ENCODE results near the gene FOXA3.

The FOXA3 gene

DNA sequence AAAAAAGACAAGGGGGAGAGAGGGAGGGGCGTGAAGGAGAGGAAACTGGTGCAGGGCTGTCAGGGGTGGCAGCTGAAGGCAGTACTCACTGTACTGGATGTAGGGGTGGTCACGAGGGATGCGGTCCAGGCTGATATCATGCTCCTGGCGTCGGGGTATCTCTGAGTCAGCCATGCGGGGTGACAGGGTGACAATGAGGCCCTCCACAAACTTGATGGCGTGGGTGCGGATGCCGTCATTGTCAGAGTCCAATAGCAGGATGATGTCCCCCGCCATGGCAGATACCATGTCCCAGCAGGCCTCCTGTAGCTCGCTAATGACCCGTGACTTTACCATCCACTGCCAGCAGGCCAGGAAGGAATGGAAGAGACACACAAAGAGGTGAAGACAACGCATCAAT, 16.5 kb upstream of the FOXA3 start:
- H3K4me3 ChIP-seq (ENCODE audit: low read length): no peak overlapping the region

DNA sequence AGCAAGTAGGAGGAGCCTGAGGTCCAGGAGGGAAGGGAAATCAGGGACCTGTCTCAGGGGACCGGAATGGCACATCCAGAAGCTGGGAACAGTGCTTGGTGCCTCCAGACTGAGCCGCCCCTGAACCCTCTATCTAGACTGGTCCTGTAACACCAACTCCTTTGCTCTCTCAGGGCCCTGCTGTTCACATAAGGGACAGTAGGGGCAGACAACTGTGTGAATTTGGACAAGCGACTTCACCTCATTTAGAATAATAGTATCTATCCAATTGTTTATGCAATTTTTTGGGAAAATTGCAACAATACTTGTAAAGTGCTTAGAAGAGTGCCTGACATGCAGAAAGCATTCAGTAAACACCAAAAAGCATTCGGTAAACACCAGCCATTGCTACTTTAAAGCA, 15.2 kb upstream of the FOXA3 start:
- Histone ChIP-seq H3K36me3 (ENCODE audit: control insufficient read depth, insufficient read depth, low read length) (peaks cover 12% of the 10 kb centered on the region), H3K9me3 (ENCODE audit: control insufficient read depth, low read length) (no peaks in the 10 kb centered on the region), H3K4me1 (ENCODE audit: control insufficient read depth, insufficient read depth, low read length) (no peaks in the 10 kb centered on the region), H3K4me3 (ENCODE audit: low read length) (no peak overlapping the region), H3K27me3 (ENCODE audit: control insufficient read depth, insufficient read depth, low read length) (no peaks in the 10 kb centered on the region), H3K9ac (ENCODE audit: low read length) (no peak overlapping the region)

More for the DNA sequence above, 16.5 kb upstream of the FOXA3 start:
- Histone ChIP-seq H3K4me1 (ENCODE audit: control insufficient read depth, insufficient read depth, low read length) (no peaks in the 10 kb centered on the region), H3K9ac (ENCODE audit: low read length) (no peak overlapping the region), H3K9me3 (ENCODE audit: control insufficient read depth, low read length) (no peaks in the 10 kb centered on the region), H3K27me3 (ENCODE audit: control insufficient read depth, insufficient read depth, low read length) (no peaks in the 10 kb centered on the region), H3K36me3 (ENCODE audit: control insufficient read depth, insufficient read depth, low read length) (peaks cover 12% of the 10 kb centered on the region)

DNA sequence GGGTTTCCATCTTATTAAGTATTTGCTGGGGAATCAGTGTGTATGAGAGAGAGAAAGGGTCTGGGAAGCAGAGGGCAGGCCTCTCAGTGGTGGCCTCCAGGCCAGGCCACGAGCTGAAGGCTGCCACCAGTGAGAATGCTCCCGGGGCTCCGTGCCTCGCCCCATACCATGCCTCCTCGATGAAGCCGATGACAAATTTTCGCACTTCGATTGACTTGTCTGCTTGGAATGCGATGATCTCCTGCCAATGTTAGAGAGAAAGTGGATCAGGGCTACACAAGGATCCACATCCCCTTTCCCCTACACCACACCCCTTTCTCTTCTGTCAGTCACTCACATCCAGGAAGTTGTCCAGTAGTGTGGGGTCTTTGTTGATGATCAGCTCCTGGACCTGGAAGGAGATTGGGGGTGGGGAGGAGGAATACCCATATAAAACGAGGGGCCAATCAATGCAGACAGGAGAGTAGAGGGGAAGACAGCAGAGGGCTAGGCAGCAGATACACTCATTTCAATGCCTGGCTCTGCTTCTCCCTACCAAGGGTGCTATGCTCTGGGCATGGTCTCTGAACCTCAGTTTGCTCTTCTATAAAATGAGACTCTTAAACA, 11.9 kb upstream of the FOXA3 start:
- Histone ChIP-seq H3K9ac (ENCODE audit: low read length) (no peak overlapping the region), H3K4me3 (ENCODE audit: low read length) (no peak overlapping the region), H3K36me3 (ENCODE audit: control insufficient read depth, insufficient read depth, low read length) (peaks cover 16% of the 10 kb centered on the region), H3K27me3 (ENCODE audit: control insufficient read depth, insufficient read depth, low read length) (no peaks in the 10 kb centered on the region), H3K9me3 (ENCODE audit: control insufficient read depth, low read length) (no peaks in the 10 kb centered on the region), H3K4me1 (ENCODE audit: control insufficient read depth, insufficient read depth, low read length) (no peaks in the 10 kb centered on the region)

DNA sequence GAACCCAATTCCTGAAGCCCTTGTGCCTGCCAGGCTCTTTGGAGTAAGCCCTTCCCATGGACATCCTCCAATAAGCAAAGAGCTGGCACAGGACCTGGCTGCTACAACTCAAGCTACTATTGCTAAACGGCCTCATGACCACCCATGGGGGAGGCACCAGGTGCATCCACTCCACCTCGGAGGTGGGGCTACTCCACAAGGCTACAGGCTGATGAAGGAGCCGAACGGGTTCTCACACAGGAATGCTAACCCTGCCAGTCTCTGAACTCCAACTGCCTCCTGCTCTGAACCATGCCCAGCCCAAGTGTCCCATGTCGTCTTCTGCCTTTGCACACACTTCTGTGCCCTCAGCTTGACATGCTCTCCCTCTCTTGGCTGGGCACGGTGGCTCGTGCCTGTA, 11.1 kb upstream of the FOXA3 start:
- Histone ChIP-seq H3K9me3 (ENCODE audit: control insufficient read depth, low read length) (no peaks in the 10 kb centered on the region), H3K27me3 (ENCODE audit: control insufficient read depth, insufficient read depth, low read length) (no peaks in the 10 kb centered on the region), H3K4me1 (ENCODE audit: control insufficient read depth, insufficient read depth, low read length) (no peaks in the 10 kb centered on the region), H3K36me3 (ENCODE audit: control insufficient read depth, insufficient read depth, low read length) (peaks cover 11% of the 10 kb centered on the region), H3K4me3 (ENCODE audit: low read length) (no peak overlapping the region), H3K9ac (ENCODE audit: low read length) (no peak overlapping the region)

DNA sequence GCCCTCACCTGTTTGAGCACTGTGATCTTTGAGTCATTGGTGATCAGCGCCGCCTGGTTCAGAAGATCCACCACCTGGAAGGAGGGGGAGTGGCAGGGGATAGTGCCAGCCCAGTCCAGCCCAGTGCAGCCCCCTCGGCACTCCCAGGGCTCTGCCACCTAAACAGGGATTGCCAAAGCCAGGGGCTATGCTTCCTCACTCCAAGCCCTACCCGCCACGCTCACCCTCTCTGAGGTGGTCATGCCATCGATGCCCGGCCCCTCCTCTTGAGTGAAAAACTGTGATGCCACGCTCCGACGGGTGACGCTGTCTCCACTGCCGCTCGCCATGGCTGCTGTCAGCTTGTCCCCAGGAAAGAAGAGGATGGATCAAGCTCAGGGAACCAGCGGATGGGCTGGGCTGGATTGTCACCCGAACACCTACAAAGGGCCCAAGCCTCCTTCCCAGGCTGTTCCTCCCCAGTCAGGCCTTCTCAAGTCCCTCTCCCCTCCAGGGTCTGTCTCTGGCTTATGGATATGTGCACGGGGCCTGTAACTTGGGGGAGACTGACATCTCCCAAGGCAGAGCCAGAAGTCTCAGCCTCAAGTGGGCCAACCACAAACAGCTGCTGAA, 9.9 kb upstream of the FOXA3 start:
- Histone ChIP-seq H3K4me1 (ENCODE audit: control insufficient read depth, insufficient read depth, low read length) (no peaks in the 10 kb centered on the region), H3K9ac (ENCODE audit: low read length) (no peak overlapping the region), H3K9me3 (ENCODE audit: control insufficient read depth, low read length) (no peaks in the 10 kb centered on the region), H3K27me3 (ENCODE audit: control insufficient read depth, insufficient read depth, low read length) (no peaks in the 10 kb centered on the region), H3K4me3 (ENCODE audit: low read length) (no peak overlapping the region), H3K36me3 (ENCODE audit: control insufficient read depth, insufficient read depth, low read length) (peaks cover 4% of the 10 kb centered on the region)

DNA sequence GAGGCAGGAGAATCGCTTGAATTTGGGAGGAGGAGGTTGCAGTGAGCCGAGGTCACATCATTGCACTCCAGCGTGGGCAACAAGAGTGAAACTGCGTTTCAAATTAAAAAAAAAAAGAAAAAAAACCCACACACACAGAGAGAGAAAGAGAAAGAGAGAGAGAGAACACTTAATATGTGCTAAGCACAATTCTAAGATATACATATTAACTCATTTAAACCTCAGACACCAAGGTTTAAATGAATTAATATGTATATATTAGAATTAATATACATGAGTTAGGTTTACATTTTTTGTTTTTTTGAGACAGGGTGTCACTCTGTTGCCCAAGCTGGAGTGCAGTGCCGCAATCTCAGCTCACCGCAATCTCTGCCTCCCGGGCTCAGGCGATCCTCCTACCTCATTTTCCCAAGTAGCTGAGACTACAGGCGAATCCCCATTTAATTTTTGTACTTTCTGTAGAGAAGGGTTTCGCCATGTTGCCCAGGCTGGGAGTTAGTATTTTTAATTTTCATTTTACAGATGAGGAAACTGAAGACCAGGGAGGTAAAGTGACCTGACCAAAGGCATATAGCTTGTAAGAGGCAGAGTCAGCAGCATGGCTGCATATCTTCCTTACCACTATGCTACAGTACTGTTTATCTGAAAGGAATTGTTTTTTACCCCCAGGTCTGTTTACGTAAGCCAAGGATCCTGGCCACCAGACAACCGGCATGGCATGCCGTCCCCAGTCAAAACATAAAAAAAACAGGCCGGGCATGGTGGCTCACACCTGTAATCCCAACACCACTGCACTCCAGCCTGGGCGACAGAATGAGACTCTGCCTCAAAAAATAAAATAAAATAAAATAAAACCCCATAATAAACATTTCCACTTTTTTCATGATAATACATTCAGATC, 3.5 kb upstream of the FOXA3 start:
- peaks cover 14% of the 10 kb centered on the region for H3K4me1 ChIP-seq (ENCODE audit: control insufficient read depth, insufficient read depth, low read length)
- no peak overlapping the region for H3K4me3 ChIP-seq (ENCODE audit: low read length)

DNA sequence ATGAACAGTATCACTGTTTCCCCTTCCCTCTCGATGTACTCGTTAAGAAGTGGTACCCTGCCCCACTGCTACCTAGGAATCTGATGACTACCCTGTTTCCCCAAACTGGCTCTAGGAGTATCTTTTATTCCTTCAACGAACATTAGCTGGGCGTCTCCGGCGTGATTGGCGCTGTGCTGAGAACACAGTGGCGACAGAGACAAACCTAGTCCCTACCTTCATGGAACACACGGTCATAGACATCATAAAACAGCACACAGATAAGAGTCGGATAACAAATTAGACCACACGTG, 1.9 kb upstream of the FOXA3 start:
- no peaks in the 10 kb centered on the region for H3K36me3 ChIP-seq (ENCODE audit: control insufficient read depth, insufficient read depth, low read length)
- no peaks in the 10 kb centered on the region for H3K9me3 ChIP-seq (ENCODE audit: control insufficient read depth, low read length)
- peak overlapping the region; percentile 38 for H3K4me3 ChIP-seq (ENCODE audit: low read length)
- H3K27me3 ChIP-seq (ENCODE audit: control insufficient read depth, insufficient read depth, low read length): no peaks in the 10 kb centered on the region
- peaks cover 14% of the 10 kb centered on the region for H3K4me1 ChIP-seq (ENCODE audit: control insufficient read depth, insufficient read depth, low read length)
- peak overlapping the region; percentile 75 for H3K9ac ChIP-seq (ENCODE audit: low read length)

More for the DNA sequence above, 3.5 kb upstream of the FOXA3 start:
- no peaks in the 10 kb centered on the region for H3K9me3 ChIP-seq (ENCODE audit: control insufficient read depth, low read length)
- no peaks in the 10 kb centered on the region for H3K36me3 ChIP-seq (ENCODE audit: control insufficient read depth, insufficient read depth, low read length)
- H3K9ac ChIP-seq (ENCODE audit: low read length): no peak overlapping the region
- H3K27me3 ChIP-seq (ENCODE audit: control insufficient read depth, insufficient read depth, low read length): no peaks in the 10 kb centered on the region

DNA sequence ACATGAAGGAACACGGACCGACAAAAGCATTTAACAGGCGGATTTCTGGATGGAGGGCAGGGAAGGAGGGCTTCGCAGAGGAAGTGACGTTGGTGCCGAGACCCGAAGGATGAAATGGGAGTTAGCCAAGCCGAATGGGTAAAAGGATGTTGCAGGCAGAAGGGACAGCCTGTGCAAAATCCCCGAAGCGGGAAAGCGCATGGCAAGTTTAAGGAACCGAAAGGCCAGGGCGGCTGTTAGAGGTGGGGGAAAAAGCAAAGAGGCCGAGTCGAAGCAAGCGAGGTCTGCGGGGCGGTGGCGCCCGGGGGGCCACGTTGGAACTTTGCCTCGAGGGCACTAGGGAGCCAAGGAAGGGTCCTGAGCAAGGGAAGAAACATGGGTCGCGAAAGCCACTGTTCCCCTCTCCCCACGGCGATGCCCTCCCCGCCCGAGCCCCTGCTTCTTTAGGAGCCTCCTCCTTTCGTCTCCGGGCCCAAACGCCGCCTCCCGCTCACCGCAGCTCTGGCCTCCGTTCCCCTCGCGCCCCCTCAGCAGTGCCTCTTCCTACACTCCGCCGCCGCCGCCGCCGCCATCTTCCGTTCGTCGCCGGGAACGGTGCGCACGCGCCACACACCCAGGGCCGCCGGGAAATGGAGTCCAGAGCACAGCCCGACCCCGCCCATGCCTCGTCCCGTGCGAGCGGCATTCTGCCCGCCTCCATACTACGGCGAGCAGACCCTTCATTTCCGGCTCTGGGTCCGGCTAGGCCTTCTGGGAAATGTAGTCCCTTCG, 1.4 kb upstream of the FOXA3 start, which contains the start of gene SYMPK:
Gene SYMPK, minus strand, starts transcription at position 584 of the 771 bp plus-strand sequence. CDS start 8,652 bp downstream, outside the sequence.
- Histone ChIP-seq H3K36me3 (ENCODE audit: control insufficient read depth, insufficient read depth, low read length) (no peaks in the 10 kb centered on the region), H3K9ac (ENCODE audit: low read length) (peak within 1 kb of the TSS; percentile 88), H3K27me3 (ENCODE audit: control insufficient read depth, insufficient read depth, low read length) (no peaks in the 10 kb centered on the region), H3K9me3 (ENCODE audit: control insufficient read depth, low read length) (no peaks in the 10 kb centered on the region), H3K4me3 (ENCODE audit: low read length) (peak within 1 kb of the TSS; percentile 46), H3K4me1 (ENCODE audit: control insufficient read depth, insufficient read depth, low read length) (peaks cover 16% of the 10 kb centered on the region)

DNA sequence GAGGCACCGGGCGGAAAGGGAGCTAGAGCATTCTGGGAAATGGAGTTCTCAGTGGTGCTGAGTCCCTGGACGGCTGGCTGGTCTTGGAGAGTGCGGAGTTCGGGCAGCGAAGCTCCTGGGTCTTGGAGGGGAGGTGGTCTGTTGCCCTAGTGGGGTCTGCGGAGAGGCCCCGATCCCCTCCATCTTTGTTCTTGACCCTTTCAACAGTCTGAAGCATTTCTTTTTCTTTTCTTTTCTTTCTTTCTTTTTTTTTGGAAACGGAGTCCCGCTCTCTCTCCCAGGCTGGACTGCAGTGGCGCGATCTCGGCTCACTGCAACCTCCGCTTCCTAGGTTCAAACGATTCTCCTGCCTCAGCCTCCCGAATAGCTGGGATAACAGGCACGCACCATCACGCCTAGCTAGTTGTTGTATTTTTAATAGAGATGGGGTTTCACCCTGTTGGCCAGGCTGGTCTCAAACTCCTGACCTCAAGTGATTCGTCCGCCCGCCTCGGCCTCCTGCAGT, 739 bp upstream of the FOXA3 start:
- no peaks in the 10 kb centered on the region for H3K9me3 ChIP-seq (ENCODE audit: control insufficient read depth, low read length)
- no peaks in the 10 kb centered on the region for H3K27me3 ChIP-seq (ENCODE audit: control insufficient read depth, insufficient read depth, low read length)
- no peaks in the 10 kb centered on the region for H3K36me3 ChIP-seq (ENCODE audit: control insufficient read depth, insufficient read depth, low read length)
- H3K4me3 ChIP-seq (ENCODE audit: low read length): peak overlapping the region; percentile 46
- H3K9ac ChIP-seq (ENCODE audit: low read length): peak overlapping the region; percentile 88
- peaks cover 19% of the 10 kb centered on the region for H3K4me1 ChIP-seq (ENCODE audit: control insufficient read depth, insufficient read depth, low read length)

DNA sequence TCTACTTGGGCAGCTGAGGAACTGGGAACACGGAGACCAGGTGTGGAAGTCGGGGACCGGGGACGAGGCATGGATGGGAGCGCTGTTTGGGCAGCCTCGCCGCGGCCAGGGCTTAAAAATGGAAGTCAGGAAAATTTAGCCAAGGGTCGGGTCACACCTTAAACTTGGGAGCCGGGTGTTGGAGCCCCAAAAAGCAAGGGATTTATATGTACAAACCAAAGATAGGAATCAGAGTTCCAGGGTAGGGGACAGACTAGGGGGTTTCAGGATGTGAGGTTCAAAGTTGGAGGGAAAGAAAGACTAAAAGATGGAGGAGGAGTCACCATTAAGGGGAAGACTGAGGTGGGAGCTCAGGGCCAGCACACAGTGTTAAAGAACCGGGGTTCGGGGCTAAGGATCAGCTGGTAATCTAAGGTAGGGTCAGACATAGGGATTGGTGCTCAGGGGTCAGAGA, 530 bp downstream of the FOXA3 start:
- Histone ChIP-seq H3K4me1 (ENCODE audit: control insufficient read depth, insufficient read depth, low read length) (peaks cover 19% of the 10 kb centered on the region), H3K9ac (ENCODE audit: low read length) (peak overlapping the region; percentile 88), H3K9me3 (ENCODE audit: control insufficient read depth, low read length) (no peaks in the 10 kb centered on the region), H3K36me3 (ENCODE audit: control insufficient read depth, insufficient read depth, low read length) (no peaks in the 10 kb centered on the region), H3K4me3 (ENCODE audit: low read length) (peak overlapping the region; percentile 75), H3K27me3 (ENCODE audit: control insufficient read depth, insufficient read depth, low read length) (no peaks in the 10 kb centered on the region)

DNA sequence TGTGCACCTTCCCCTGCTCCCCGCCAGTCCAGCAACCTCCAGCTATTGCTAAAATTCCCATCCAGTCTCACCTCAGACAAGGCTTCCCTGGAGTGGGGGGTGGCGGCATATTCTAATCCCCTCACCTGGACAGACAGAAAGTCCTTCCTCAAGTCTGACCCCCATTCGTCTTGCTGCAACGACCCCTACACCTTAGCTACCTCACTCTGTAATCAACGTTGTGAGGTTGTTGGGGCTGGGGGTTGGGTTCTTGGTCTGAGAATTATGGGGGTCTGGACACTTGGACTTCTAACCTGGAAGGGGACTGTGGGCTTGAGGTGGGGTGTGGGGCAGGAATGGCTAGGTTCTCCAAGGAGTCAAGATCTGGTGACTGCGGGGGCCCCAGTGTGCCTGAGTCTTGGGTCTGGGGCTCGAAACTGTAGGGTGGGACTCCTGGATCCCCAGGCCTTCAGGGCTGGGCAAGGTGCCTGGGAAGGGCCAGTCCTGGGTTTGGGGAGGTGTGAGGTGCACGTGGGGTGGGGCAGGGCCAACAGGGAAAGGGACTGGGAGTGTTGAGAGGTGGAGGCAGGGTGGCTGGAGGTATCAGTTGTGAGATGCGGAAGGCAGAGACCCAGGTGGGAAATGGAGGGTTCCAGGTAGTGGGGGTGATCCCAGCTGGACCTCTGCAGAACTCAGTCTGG, 1.3 kb downstream of the FOXA3 start:
- H3K9me3 ChIP-seq (ENCODE audit: control insufficient read depth, low read length): no peaks in the 10 kb centered on the region
- peak overlapping the region; percentile 88 for H3K9ac ChIP-seq (ENCODE audit: low read length)
- no peaks in the 10 kb centered on the region for H3K36me3 ChIP-seq (ENCODE audit: control insufficient read depth, insufficient read depth, low read length)
- no peaks in the 10 kb centered on the region for H3K27me3 ChIP-seq (ENCODE audit: control insufficient read depth, insufficient read depth, low read length)
- H3K4me3 ChIP-seq (ENCODE audit: low read length): peak overlapping the region; percentile 75
- H3K4me1 ChIP-seq (ENCODE audit: control insufficient read depth, insufficient read depth, low read length): peaks cover 20% of the 10 kb centered on the region

All from mucosa of stomach (tissue), 1 donor.